Breast epithelium (tissue), 3 donors: ENCODE results near the gene GABPB1.

ENCODE experiments used
- CTCF ChIP-seq, 3 donors: fragments of 450-650 bp; IDR thresholded peaks; one replicate each; pipeline ENCODE4 v1.5.1; 2016 to 2017; ENCODE audit warnings: antibody characterized with exemption in 3 of 3, mild to moderate bottlenecking in 3 of 3, moderate library complexity in 3 of 3
- POLR2AphosphoS5 ChIP-seq, 3 donors: sonication (generic); formaldehyde crosslinking; IDR thresholded peaks; one replicate each; pipeline ENCODE4 v1.6.1; 2017; ENCODE audit warnings: antibody characterized with exemption in 3 of 3

- TF ChIP-seq CTCF (IDR thresholded peaks at IDR 0.05) (no peak), POLR2AphosphoS5 (IDR thresholded peaks at IDR 0.05) (no peak)
These were observed 4.4 kb downstream of the GABPB1 start for GRCh38 chr15:50350621-50351020.
